PC-9 (cell line): ENCODE measurements around the gene DACH1. TPM values are rescaled to one million over a fixed set of nuclear protein-coding genes. Genes with fewer than 3 reads are reported as not detected.

ENCODE experiments used
- BruUV-seq: library from RNA; stranded (reverse); fragments of 400-500 nt; replicated peaks from 2 replicates; lab custom pipeline; 2021; lab: Mats Ljungman, UMichigan
- CTCF ChIA-PET: fragments of 300-600 bp; sonication (Branson Sonifier 250); formaldehyde crosslinking; loops from one replicate; lab custom pipeline; 2022; ENCODE audit warnings: antibody characterized with exemption; lab: Charles Lee
- POLR2A ChIA-PET: fragments of 300-600 bp; sonication (Branson Sonifier 250); formaldehyde crosslinking; loops from one replicate; lab custom pipeline; 2022; ENCODE audit warnings: antibody characterized with exemption; ENCODE audit not compliant: unreplicated experiment; lab: Charles Lee
- DNase-seq, 2 experiments: peaks; one replicate each; pipeline versions ENCODE4 v3.0.0 to v3.0.0-alpha.2; 2015 to 2022; ENCODE audit warnings: mixed read lengths in 1 of 2
- H2AFZ ChIP-seq: fragments of 200-600 bp; sonication (generic); 2 replicates; pipeline ENCODE4 v1.8.1; 2017; ENCODE audit warnings: antibody characterized with exemption
- H3F3A ChIP-seq: fragments of 200-600 bp; sonication (generic); 2 replicates; pipeline ENCODE4 v1.8.1; 2017; ENCODE audit warnings: antibody characterized with exemption, mild to moderate bottlenecking, low read depth; ENCODE audit not compliant: insufficient read depth
- H3K27ac ChIP-seq: fragments of 200-600 bp; sonication (generic); 2 replicates; pipeline ENCODE4 v1.6.1; 2016; ENCODE audit warnings: mixed run types
- H3K27me3 ChIP-seq: fragments of 200-600 bp; sonication (generic); 2 replicates; pipeline ENCODE4 v1.6.1; 2016; ENCODE audit warnings: low read depth, mixed run types; ENCODE audit not compliant: insufficient read depth
- H3K36me3 ChIP-seq: fragments of 200-600 bp; sonication (generic); 2 replicates; pipeline ENCODE4 v1.6.1; 2016; ENCODE audit warnings: low read depth, mixed run types
- H3K4me1 ChIP-seq: fragments of 200-600 bp; sonication (generic); replicated peaks from 2 replicates; pipeline ENCODE4 v1.6.1; 2016; ENCODE audit warnings: mixed run types; ENCODE audit not compliant: insufficient read depth
- H3K4me2 ChIP-seq: fragments of 200-600 bp; sonication (generic); 2 replicates; pipeline ENCODE4 v1.6.1; 2017; ENCODE audit warnings: mixed run types
- H3K4me3 ChIP-seq: fragments of 200-600 bp; sonication (generic); 2 replicates; pipeline ENCODE4 v1.6.1; 2016; ENCODE audit warnings: mixed run types
- H3K79me2 ChIP-seq: fragments of 200-600 bp; sonication (generic); 2 replicates; pipeline ENCODE4 v1.6.1; 2017; ENCODE audit warnings: low read depth, mixed run types
- H3K9me2 ChIP-seq: fragments of 200-600 bp; sonication (generic); 2 replicates; pipeline ENCODE4 v1.8.1; 2017; ENCODE audit warnings: mild to moderate bottlenecking; ENCODE audit not compliant: insufficient read depth
- H3K9me3 ChIP-seq: fragments of 200-600 bp; sonication (generic); 2 replicates; pipeline ENCODE4 v1.8.1; 2016; ENCODE audit warnings: low read depth; ENCODE audit not compliant: insufficient read depth
- H4K20me1 ChIP-seq: fragments of 200-600 bp; sonication (generic); 2 replicates; pipeline ENCODE4 v1.8.1; 2017; ENCODE audit not compliant: insufficient read depth
- EZH2 ChIP-seq: fragments of 200-600 bp; sonication (generic); IDR thresholded peaks from 2 replicates; pipeline ENCODE4 v1.8.0; 2017; ENCODE audit warnings: antibody characterized with exemption, low read depth
- intact Hi-C: fragments of 100-400 bp; cut with micrococcal nuclease; formaldehyde crosslinking; loops from one replicate; pipeline ENCODE4 v1.10.0; 2022; ENCODE audit not compliant: unreplicated experiment
- total RNA-seq: library from RNA; stranded (reverse); gene quantifications from 2 replicates; pipeline ENCODE4 v1.2.3, GENCODE V29; 2021
- TF ChIP-seq, protein P1 (sequence below): fragments of 200-600 bp; sonication (generic); conservative IDR thresholded peaks from 2 replicates; pipeline ENCODE4 v1.6.1; 2017; ENCODE audit warnings: mixed run types, antibody characterized with exemption, mild to moderate bottlenecking, moderate library complexity

DACH1 gene
- total RNA-seq, 1 experiment from 2014 or later = 1.5 TPM

DNA sequence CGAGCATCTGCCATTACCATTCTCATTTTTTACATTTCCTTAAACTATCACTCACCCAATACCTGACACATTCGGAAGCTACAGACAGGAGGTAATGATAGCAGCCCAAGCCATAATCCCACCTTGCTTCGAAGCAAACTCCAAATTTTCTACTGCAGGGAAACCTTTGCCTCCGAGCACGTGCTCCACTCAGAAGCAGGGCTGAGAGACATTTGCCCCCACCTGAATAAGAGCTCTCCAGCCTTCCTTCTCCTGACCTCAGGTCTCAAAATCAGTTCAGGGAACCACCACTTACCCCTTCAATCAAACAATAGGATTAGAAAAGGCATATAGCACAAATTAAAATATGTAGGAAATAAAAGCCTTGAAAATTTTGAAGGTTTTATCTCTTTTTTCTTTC, 2.3 kb upstream of the DACH1 start:
- H3K9me2 ChIP-seq = no peaks in the 10 kb centered on the region
- no peaks in the 10 kb centered on the region for H3K9me3 ChIP-seq
- no peak overlapping the region for H2AFZ ChIP-seq
- H3K4me2 ChIP-seq = no peak overlapping the region
- H3K36me3 ChIP-seq = no peaks in the 10 kb centered on the region
- TF ChIP-seq, protein P1, sequence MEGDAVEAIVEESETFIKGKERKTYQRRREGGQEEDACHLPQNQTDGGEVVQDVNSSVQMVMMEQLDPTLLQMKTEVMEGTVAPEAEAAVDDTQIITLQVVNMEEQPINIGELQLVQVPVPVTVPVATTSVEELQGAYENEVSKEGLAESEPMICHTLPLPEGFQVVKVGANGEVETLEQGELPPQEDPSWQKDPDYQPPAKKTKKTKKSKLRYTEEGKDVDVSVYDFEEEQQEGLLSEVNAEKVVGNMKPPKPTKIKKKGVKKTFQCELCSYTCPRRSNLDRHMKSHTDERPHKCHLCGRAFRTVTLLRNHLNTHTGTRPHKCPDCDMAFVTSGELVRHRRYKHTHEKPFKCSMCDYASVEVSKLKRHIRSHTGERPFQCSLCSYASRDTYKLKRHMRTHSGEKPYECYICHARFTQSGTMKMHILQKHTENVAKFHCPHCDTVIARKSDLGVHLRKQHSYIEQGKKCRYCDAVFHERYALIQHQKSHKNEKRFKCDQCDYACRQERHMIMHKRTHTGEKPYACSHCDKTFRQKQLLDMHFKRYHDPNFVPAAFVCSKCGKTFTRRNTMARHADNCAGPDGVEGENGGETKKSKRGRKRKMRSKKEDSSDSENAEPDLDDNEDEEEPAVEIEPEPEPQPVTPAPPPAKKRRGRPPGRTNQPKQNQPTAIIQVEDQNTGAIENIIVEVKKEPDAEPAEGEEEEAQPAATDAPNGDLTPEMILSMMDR = no peak
- no peak for TF ChIP-seq EZH2
- no peak for DNase-seq
- BruUV-seq = no TSS peak
- H3K4me3 ChIP-seq = no peak overlapping the region
- H4K20me1 ChIP-seq = no peaks in the 10 kb centered on the region
- H3K27me3 ChIP-seq = peaks cover 19% of the 10 kb centered on the region; the same call in 1 of the 2 replicates
- H3F3A ChIP-seq = no peaks in the 10 kb centered on the region
- H3K4me1 ChIP-seq = no peaks in the 10 kb centered on the region
- intact Hi-C loops = no loop called here
- ChIA-PET CTCF (no interaction called here), POLR2A (no interaction called here)
- H3K79me2 ChIP-seq = no peaks in the 10 kb centered on the region
- H3K27ac ChIP-seq = no peak overlapping the region

- H3K4me1 ChIP-seq = no peaks in the 10 kb centered on the region
- TF ChIP-seq EZH2 = no peak
- TF ChIP-seq, protein P1 = no peak
- ChIA-PET POLR2A (no interaction called here), CTCF (interaction anchor here (0.7 kb wide), 1 partner anchor 429 kb away, joined by 4 read pairs; no protein-coding TSS in a partner anchor)
- H3K9me3 ChIP-seq = no peaks in the 10 kb centered on the region
- no peaks in the 10 kb centered on the region for H3K36me3 ChIP-seq
- no TSS peak for BruUV-seq
- H3K4me3 ChIP-seq = peak overlapping the region; percentile 53
- H3K9me2 ChIP-seq = no peaks in the 10 kb centered on the region
- H3K27me3 ChIP-seq = peaks cover 19% of the 10 kb centered on the region; the same call in 1 of the 2 replicates
- H2AFZ ChIP-seq = peak overlapping the region; percentile 91
- DNase-seq = peak in 1 of 2 experiments; percentile 47
- intact Hi-C loops = no loop called here
- H3F3A ChIP-seq = no peaks in the 10 kb centered on the region
- H3K79me2 ChIP-seq = no peaks in the 10 kb centered on the region
- H4K20me1 ChIP-seq = no peaks in the 10 kb centered on the region
- no peak overlapping the region for H3K27ac ChIP-seq
- peak overlapping the region; percentile 81 for H3K4me2 ChIP-seq
Observed at GRCh38 chr13:71866335-71867130, 471 bp downstream of the DACH1 start.

DNA sequence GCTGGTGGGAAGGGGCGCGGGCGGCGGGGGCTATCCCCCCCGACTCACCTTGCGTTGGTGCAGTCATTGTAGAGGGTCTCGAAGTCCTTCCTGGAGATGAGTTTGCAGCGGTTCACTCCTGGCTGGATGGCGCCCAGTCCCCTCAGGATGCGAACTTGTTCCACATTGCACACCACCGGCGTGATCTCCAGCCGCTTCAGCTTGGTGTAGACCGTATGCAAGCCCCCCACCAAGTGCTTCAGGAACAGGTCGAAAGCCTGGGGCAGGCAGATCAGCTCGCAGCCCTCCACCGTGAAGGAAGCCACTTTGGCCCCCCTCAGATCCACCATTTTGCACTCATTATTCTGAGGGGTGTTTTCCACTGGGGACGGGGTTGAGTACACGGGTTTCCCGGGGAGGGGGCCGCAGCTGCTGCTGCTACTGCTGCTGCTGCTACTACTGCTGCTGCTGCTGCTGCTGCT, 1.1 kb downstream of the DACH1 start:
- POLR2A ChIA-PET = no interaction called here
- no TSS peak for BruUV-seq
- Histone ChIP-seq H3F3A (no peaks in the 10 kb centered on the region), H3K9me3 (no peaks in the 10 kb centered on the region), H2AFZ (no peak overlapping the region), H3K4me2 (peak overlapping the region; percentile 81), H3K4me3 (peak overlapping the region; percentile 43; the same call in 1 of the 2 replicates), H4K20me1 (no peaks in the 10 kb centered on the region), H3K79me2 (no peaks in the 10 kb centered on the region), H3K27ac (no peak overlapping the region), H3K27me3 (peaks cover 19% of the 10 kb centered on the region; the same call in 1 of the 2 replicates), H3K9me2 (no peaks in the 10 kb centered on the region), H3K36me3 (no peaks in the 10 kb centered on the region), H3K4me1 (no peaks in the 10 kb centered on the region)
- CTCF ChIA-PET = no interaction called here
- no peak for DNase-seq
- intact Hi-C loops = no loop called here
- no peak for TF ChIP-seq EZH2
- TF ChIP-seq, protein P1 = no peak
